NCI-H446 (cell line): ENCODE results near the gene KBTBD8.

Source experiments
- DNase-seq, 2 experiments: peaks; one replicate each; lab custom pipeline; 2025; lab: John Stamatoyannopoulos, UW

KBTBD8 gene

GRCh38 chr3:67034371-67034770 lies 36.3 kb downstream of the KBTBD8 start:
- DNase-seq = no peak

- DNase-seq = no peak
These were observed 39.5 kb downstream of the KBTBD8 start for GRCh38 chr3:67037615-67038014.

- no peak for DNase-seq
These were observed 46.2 kb downstream of the KBTBD8 start for GRCh38 chr3:67044295-67044694.

GRCh38 chr3:67044955-67045354 lies 46.8 kb downstream of the KBTBD8 start:
- no peak for DNase-seq

GRCh38 chr3:67045711-67046465 lies 47.8 kb downstream of the KBTBD8 start:
- no peak for DNase-seq

GRCh38 chr3:67047051-67047450 lies 48.9 kb downstream of the KBTBD8 start:
- DNase-seq = no peak

GRCh38 chr3:67048067-67048714 lies 50.1 kb downstream of the KBTBD8 start:
- DNase-seq = no peak

GRCh38 chr3:67048715-67049074 lies 50.6 kb downstream of the KBTBD8 start:
- DNase-seq = no peak

GRCh38 chr3:67059443-67059842 lies 61.3 kb downstream of the KBTBD8 start:
- no peak for DNase-seq
